ENCODE measurements around the gene PLG. TPM values are rescaled to one million over a fixed set of nuclear protein-coding genes. Genes with fewer than 3 reads are reported as not detected.
A peak's percentile ranks its signal among the peaks of the same experiment; 100 is the strongest.
"Not testable (repeated sequence)": the region's sequence is repeated elsewhere in the genome, so short reads cannot be mapped to it uniquely, and the experiment has no call there.

The PLG gene
- total RNA-seq, 2 donors from 2014 or later, result not detected

GRCh38 chr6:160742090-160742489, 40.0 kb downstream of the PLG start:
- no peaks in the 10 kb centered on the region for H3K4me1 ChIP-seq (ENCODE audit: control insufficient read depth, insufficient read depth, low read length)
- H3K4me3 ChIP-seq (ENCODE audit: low read length), result no peak overlapping the region
- no peaks in the 10 kb centered on the region for H3K27me3 ChIP-seq (ENCODE audit: control insufficient read depth, insufficient read depth, low read length, poor library complexity, severe bottlenecking)
- H3K9me3 ChIP-seq (ENCODE audit: control insufficient read depth, low read length), result no peaks in the 10 kb centered on the region
- TF ChIP-seq CTCF (conservative IDR thresholded peaks at IDR 0.05), result no peak
- H3K4me3 Mint-ChIP-seq, result no peak overlapping the region
- no peak overlapping the region for H3K27ac ChIP-seq (ENCODE audit: low read depth, low read length)
- H3K36me3 ChIP-seq (ENCODE audit: control insufficient read depth, insufficient read depth, low read length), result no peaks in the 10 kb centered on the region
- H3K9me3 Mint-ChIP-seq, result peaks cover 67% of the 10 kb centered on the region
- H3K27ac Mint-ChIP-seq, result no peak overlapping the region
- peaks cover 5% of the 10 kb centered on the region for H3K36me3 Mint-ChIP-seq (ENCODE audit: low read depth)
- WGBS, 2 experiments (ENCODE audit: insufficient coverage in 1 of 2, insufficient read length in 1 of 2), result 86 to 94% methylated on average over 1 to 2 of the region's 2 CpGs
- H3K27me3 Mint-ChIP-seq (ENCODE audit: insufficient read depth), result peaks cover 27% of the 10 kb centered on the region
- no peak overlapping the region for H3K9ac ChIP-seq (ENCODE audit: extremely low read depth, low read length, poor library complexity, severe bottlenecking)
- H3K4me1 Mint-ChIP-seq, result no peaks in the 10 kb centered on the region
- DNase-seq, result no peak

GRCh38 chr6:160750276-160750689, 48.2 kb downstream of the PLG start:
- H3K27me3 Mint-ChIP-seq (ENCODE audit: insufficient read depth), result peaks cover 8% of the 10 kb centered on the region
- H3K36me3 ChIP-seq (ENCODE audit: control insufficient read depth, insufficient read depth, low read length), result no peaks in the 10 kb centered on the region
- no peak overlapping the region for H3K27ac Mint-ChIP-seq
- H3K9ac ChIP-seq (ENCODE audit: extremely low read depth, low read length, poor library complexity, severe bottlenecking), result no peak overlapping the region
- H3K9me3 ChIP-seq (ENCODE audit: control insufficient read depth, low read length), result no peaks in the 10 kb centered on the region
- TF ChIP-seq CTCF (conservative IDR thresholded peaks at IDR 0.05), result peak; percentile 92
- peaks cover 7% of the 10 kb centered on the region for H3K4me1 Mint-ChIP-seq
- H3K4me1 ChIP-seq (ENCODE audit: control insufficient read depth, insufficient read depth, low read length), result no peaks in the 10 kb centered on the region
- 43 to 45% methylated on average over 3 to 5 of the region's 5 CpGs for whole genome bisulfite sequencing, 2 experiments (ENCODE audit: insufficient coverage in 1 of 2, insufficient read length in 1 of 2)
- H3K27ac ChIP-seq (ENCODE audit: low read depth, low read length), result no peak overlapping the region
- peak; percentile 90 for DNase-seq
- no peak overlapping the region for H3K4me3 ChIP-seq (ENCODE audit: low read length)
- H3K4me3 Mint-ChIP-seq, result no peak overlapping the region
- peaks cover under 1% of the 10 kb centered on the region for H3K36me3 Mint-ChIP-seq (ENCODE audit: low read depth)
- peaks cover 28% of the 10 kb centered on the region for H3K9me3 Mint-ChIP-seq
- H3K27me3 ChIP-seq (ENCODE audit: control insufficient read depth, insufficient read depth, low read length, poor library complexity, severe bottlenecking), result no peaks in the 10 kb centered on the region

GRCh38 chr6:160753211-160753610, 51.2 kb downstream of the PLG start:
- 85 to 88% methylated on average over 2 to 4 of the region's 4 CpGs for WGBS, 2 experiments (ENCODE audit: insufficient coverage in 1 of 2, insufficient read length in 1 of 2)
- not testable (repeated sequence) for H3K27ac Mint-ChIP-seq

GRCh38 chr6:160755165-160755564, 53.1 kb downstream of the PLG start:
- Histone ChIP-seq H3K4me3 (ENCODE audit: low read length) (no peak overlapping the region), H3K27ac (ENCODE audit: low read depth, low read length) (no peak overlapping the region), H3K36me3 (ENCODE audit: control insufficient read depth, insufficient read depth, low read length) (no peaks in the 10 kb centered on the region), H3K4me1 (ENCODE audit: control insufficient read depth, insufficient read depth, low read length) (no peaks in the 10 kb centered on the region), H3K27me3 (ENCODE audit: control insufficient read depth, insufficient read depth, low read length, poor library complexity, severe bottlenecking) (no peaks in the 10 kb centered on the region), H3K9ac (ENCODE audit: extremely low read depth, low read length, poor library complexity, severe bottlenecking) (no peak overlapping the region), H3K9me3 (ENCODE audit: control insufficient read depth, low read length) (no peaks in the 10 kb centered on the region)
- WGBS, 2 experiments (ENCODE audit: insufficient coverage in 1 of 2, insufficient read length in 1 of 2), result 35 to 44% methylated on average over 1 of the region's 2 CpGs
- peaks cover 5% of the 10 kb centered on the region for H3K9me3 Mint-ChIP-seq
- H3K27ac Mint-ChIP-seq, result no peak overlapping the region
- no peaks in the 10 kb centered on the region for H3K27me3 Mint-ChIP-seq (ENCODE audit: insufficient read depth)
- peaks cover 7% of the 10 kb centered on the region for H3K4me1 Mint-ChIP-seq
- peaks cover under 1% of the 10 kb centered on the region for H3K36me3 Mint-ChIP-seq (ENCODE audit: low read depth)
- DNase-seq, result no peak
- no peak for TF ChIP-seq CTCF (conservative IDR thresholded peaks at IDR 0.05)
- no peak overlapping the region for H3K4me3 Mint-ChIP-seq

More at GRCh38 chr6:160753211-160753610, 51.2 kb downstream of the PLG start:
- not testable (repeated sequence) for H3K4me3 Mint-ChIP-seq; H3K36me3 Mint-ChIP-seq (ENCODE audit: low read depth); H3K4me1 ChIP-seq (ENCODE audit: control insufficient read depth, insufficient read depth, low read length); H3K27me3 Mint-ChIP-seq (ENCODE audit: insufficient read depth); H3K27me3 ChIP-seq (ENCODE audit: control insufficient read depth, insufficient read depth, low read length, poor library complexity, severe bottlenecking); H3K9ac ChIP-seq (ENCODE audit: extremely low read depth, low read length, poor library complexity, severe bottlenecking); DNase-seq; H3K9me3 ChIP-seq (ENCODE audit: control insufficient read depth, low read length); H3K9me3 Mint-ChIP-seq; H3K4me1 Mint-ChIP-seq; H3K4me3 ChIP-seq (ENCODE audit: low read length); H3K27ac ChIP-seq (ENCODE audit: low read depth, low read length); H3K36me3 ChIP-seq (ENCODE audit: control insufficient read depth, insufficient read depth, low read length)
